H1 (cell line): ENCODE data around the gene ARHGEF16. TPM values are rescaled to one million over a fixed set of nuclear protein-coding genes. Genes with fewer than 3 reads are reported as not detected.

Experiments used
- CTCF ChIA-PET: fragments of 300-600 bp; sonication (Branson Sonifier 250); formaldehyde crosslinking; loops from one replicate; lab custom pipeline; 2021; ENCODE audit not compliant: partially characterized antibody; lab: Charles Lee
- POLR2A ChIA-PET: fragments of 300-600 bp; sonication (Branson Sonifier 250); formaldehyde crosslinking; loops from one replicate; lab custom pipeline; 2021; ENCODE audit warnings: inconsistent platforms; ENCODE audit not compliant: partially characterized antibody; lab: Charles Lee
- DNase-seq, 2 experiments: peaks; one replicate each; pipeline versions ENCODE4 v3.0.0 to v3.0.0-alpha.2; 2010 to 2022; ENCODE audit warnings: low spot score in 2 of 2, low read depth in 1 of 2, mixed read lengths in 1 of 2
- FAIRE-seq: peaks from 2 replicates; lab custom pipeline; 2011; peaks lifted over from hg19 to GRCh38; lab: Jason Lieb, UNC
- H2AFZ ChIP-seq: 2 replicates; pipeline ENCODE4 v1.8.1; 2012; ENCODE audit warnings: low read length, inconsistent platforms
- H2AK5ac ChIP-seq: 2 replicates; pipeline ENCODE4 v1.6.1; 2013; ENCODE audit warnings: low read depth, low read length
- H2BK120ac ChIP-seq: replicated peaks from 2 replicates; pipeline ENCODE3; 2013; ENCODE audit warnings: low read depth, low read length, inconsistent platforms
- H2BK12ac ChIP-seq: 2 replicates; pipeline ENCODE4 v1.6.1; 2013; ENCODE audit warnings: low read depth, low read length
- H2BK15ac ChIP-seq: 2 replicates; pipeline ENCODE4 v1.6.1; 2013; ENCODE audit warnings: low read length
- H2BK20ac ChIP-seq: 2 replicates; pipeline ENCODE4 v1.6.1; 2013; ENCODE audit warnings: low read length
- H2BK5ac ChIP-seq: 2 replicates; pipeline ENCODE4 v1.6.1; 2013; ENCODE audit warnings: low read depth, low read length
- H3K14ac ChIP-seq: 2 replicates; pipeline ENCODE4 v1.6.1; 2013; ENCODE audit warnings: inconsistent platforms; ENCODE audit not compliant: insufficient read length
- H3K18ac ChIP-seq: 2 replicates; pipeline ENCODE4 v1.6.1; 2013; ENCODE audit warnings: low read length; ENCODE audit errors: extremely low read depth
- H3K23ac ChIP-seq: 2 replicates; pipeline ENCODE4 v1.6.1; 2013; ENCODE audit warnings: inconsistent platforms; ENCODE audit not compliant: insufficient read length
- H3K23me2 ChIP-seq: 2 replicates; pipeline ENCODE4 v1.6.1; 2013; ENCODE audit warnings: low read depth, low read length
- H3K27ac ChIP-seq: 2 replicates; pipeline ENCODE4 v1.6.1; 2011; ENCODE audit warnings: low read depth, low read length, inconsistent platforms
- H3K27me3 ChIP-seq, 4 experiments: replicated peaks in 1 of 4; 1 replicate in 1 of 4; 2 replicates in 3 of 4; pipeline versions ENCODE4 v1.6.1 to v1.8.1; 2011 to 2013; ENCODE audit warnings: low read length in 3 of 4, mild to moderate bottlenecking in 3 of 4, inconsistent platforms in 2 of 4, mixed read lengths in 2 of 4, moderate library complexity in 1 of 4; ENCODE audit not compliant: control insufficient read depth in 3 of 4, insufficient read depth in 3 of 4; ENCODE audit errors: extremely low read depth in 1 of 4
- H3K36me3 ChIP-seq, 4 experiments: 2 replicates each; pipeline versions ENCODE4 v1.6.1 to v1.8.1; 2011 to 2013; ENCODE audit warnings: mild to moderate bottlenecking in 4 of 4, low read length in 3 of 4, moderate library complexity in 2 of 4, control low read depth in 1 of 4, inconsistent platforms in 1 of 4; ENCODE audit not compliant: insufficient read depth in 4 of 4, control insufficient read depth in 2 of 4
- H3K4ac ChIP-seq: replicated peaks from 2 replicates; pipeline ENCODE3; 2013; ENCODE audit warnings: low read length, low read depth, mixed read lengths, inconsistent platforms; ENCODE audit not compliant: insufficient read length
- H3K4me1 ChIP-seq, 4 experiments: replicated peaks in 1 of 4; 1 replicate in 1 of 4; 2 replicates in 3 of 4; pipeline versions ENCODE4 v1.6.1 to v1.8.1; 2011 to 2013; ENCODE audit warnings: low read length in 3 of 4, inconsistent platforms in 2 of 4, mixed read lengths in 1 of 4; ENCODE audit not compliant: insufficient read depth in 4 of 4, control insufficient read depth in 3 of 4
- H3K4me2 ChIP-seq, 2 experiments: 2 replicates each; pipeline versions ENCODE4 v1.6.1 to v1.8.1; 2011 to 2013; ENCODE audit warnings: low read depth in 2 of 2, low read length in 2 of 2, control low read depth in 1 of 2, inconsistent platforms in 1 of 2, mild to moderate bottlenecking in 1 of 2; ENCODE audit not compliant: insufficient read depth in 1 of 2
- H3K4me3 ChIP-seq, 4 experiments: fragments of 200-600, 300-600 bp in 1 of 4; sonication (generic), shearing (Covaris generic), sonication (Bioruptor Twin) in 1 of 4; 2 replicates each; pipeline versions ENCODE4 v1.5.1 to v1.8.1; 2011 to 2016; ENCODE audit warnings: low read length in 4 of 4, low read depth in 3 of 4, control low read depth in 2 of 4, inconsistent platforms in 2 of 4, mild to moderate bottlenecking in 2 of 4, mixed read lengths in 1 of 4, moderate library complexity in 1 of 4; ENCODE audit not compliant: insufficient read depth in 2 of 4; ENCODE audit errors: extremely low read depth in 1 of 4
- H3K56ac ChIP-seq: replicated peaks from 2 replicates; pipeline ENCODE3; 2013; ENCODE audit warnings: low read depth, mild to moderate bottlenecking, mixed read lengths, low read length, inconsistent platforms; ENCODE audit not compliant: insufficient read length
- H3K79me1 ChIP-seq: 2 replicates; pipeline ENCODE4 v1.6.1; 2013; ENCODE audit warnings: low read depth, low read length, control low read depth
- H3K79me2 ChIP-seq, 2 experiments: 2 replicates each; pipeline versions ENCODE4 v1.6.1 to v1.8.1; 2012 to 2013; ENCODE audit warnings: low read length in 2 of 2, mild to moderate bottlenecking in 2 of 2, inconsistent platforms in 1 of 2; ENCODE audit not compliant: insufficient read depth in 2 of 2, control insufficient read depth in 1 of 2
- H3K9ac ChIP-seq, 4 experiments: replicated peaks in 1 of 4; 1 replicate in 1 of 4; 2 replicates in 3 of 4; pipeline versions ENCODE4 v1.6.1 to v1.8.1; 2011 to 2013; ENCODE audit warnings: low read depth in 3 of 4, low read length in 3 of 4, control low read depth in 2 of 4, mild to moderate bottlenecking in 2 of 4, moderate library complexity in 2 of 4, inconsistent platforms in 1 of 4; ENCODE audit errors: extremely low read depth in 1 of 4
- H3K9me3 ChIP-seq, 2 experiments: 2 replicates each; pipeline versions ENCODE4 v1.6.1 to v1.8.1; 2012 to 2013; ENCODE audit warnings: mild to moderate bottlenecking in 2 of 2, moderate library complexity in 2 of 2, control low read depth in 1 of 2, inconsistent platforms in 1 of 2, low read depth in 1 of 2, low read length in 1 of 2, mixed read lengths in 1 of 2; ENCODE audit not compliant: insufficient read depth in 2 of 2
- H4K20me1 ChIP-seq, 2 experiments: replicated peaks in 1 of 2; 2 replicates each; pipeline versions ENCODE3 to v1.8.1; 2011 to 2013; ENCODE audit warnings: inconsistent platforms in 2 of 2, low read length in 2 of 2, mild to moderate bottlenecking in 1 of 2; ENCODE audit not compliant: insufficient read depth in 2 of 2, control insufficient read depth in 1 of 2
- H4K5ac ChIP-seq: 2 replicates; pipeline ENCODE4 v1.6.1; 2013; ENCODE audit warnings: low read length, low read depth, mixed read lengths, inconsistent platforms; ENCODE audit not compliant: insufficient read length
- H4K8ac ChIP-seq: 2 replicates; pipeline ENCODE4 v1.8.0; 2013; ENCODE audit warnings: mild to moderate bottlenecking, moderate library complexity, low read length, inconsistent platforms; ENCODE audit not compliant: insufficient read depth; ENCODE audit errors: extremely low read depth
- H4K91ac ChIP-seq: replicated peaks from 2 replicates; pipeline ENCODE3; 2013; ENCODE audit warnings: low read length, mixed read lengths, inconsistent platforms; ENCODE audit not compliant: insufficient read length
- BACH1 ChIP-seq: IDR thresholded peaks from 2 replicates; pipeline ENCODE4 v1.6.1; 2012; ENCODE audit warnings: low read length, improper control_type of control experiment
- CHD2 ChIP-seq: IDR thresholded peaks from 2 replicates; pipeline ENCODE4 v1.6.1; 2012; ENCODE audit warnings: low read length, improper control_type of control experiment
- CTBP2 ChIP-seq: IDR thresholded peaks from 2 replicates; pipeline ENCODE4 v1.7.0; 2011; ENCODE audit warnings: borderline replicate concordance, mild to moderate bottlenecking, moderate library complexity, mixed read lengths, low read length; ENCODE audit not compliant: insufficient read depth, insufficient read length
- EP300 ChIP-seq, 2 experiments: IDR thresholded peaks; 1 replicate in 1 of 2; 2 replicates in 1 of 2; pipeline ENCODE4 v1.6.1; 2011 to 2012; ENCODE audit warnings: low read depth in 2 of 2, low read length in 2 of 2, mild to moderate bottlenecking in 2 of 2, borderline replicate concordance in 1 of 2, inconsistent platforms in 1 of 2, moderate library complexity in 1 of 2
- HDAC2 ChIP-seq, 2 experiments: fragments of 300-600 bp in 1 of 2; sonication (generic) in 1 of 2; IDR thresholded peaks; 2 replicates each; pipeline ENCODE4 v1.6.1; 2011 to 2012; ENCODE audit warnings: low read depth in 2 of 2, low read length in 2 of 2, mild to moderate bottlenecking in 2 of 2, moderate library complexity in 2 of 2, borderline replicate concordance in 1 of 2, inconsistent platforms in 1 of 2
- HDAC6 ChIP-seq: IDR thresholded peaks from one replicate; pipeline ENCODE4 v1.7.1; 2012; ENCODE audit warnings: low read depth, mild to moderate bottlenecking, inconsistent platforms, low read length, moderate library complexity
- JUND ChIP-seq: IDR thresholded peaks from 2 replicates; pipeline ENCODE4 v1.6.1; 2011; ENCODE audit warnings: mild to moderate bottlenecking, improper control_type of control experiment, low read length
- KDM1A ChIP-seq: fragments of 200-600, 300-600 bp; sonication (generic); IDR thresholded peaks from 2 replicates; pipeline ENCODE4 v1.7.1; 2016; ENCODE audit warnings: mild to moderate bottlenecking, low read length, borderline replicate concordance
- MAFK ChIP-seq: IDR thresholded peaks from 2 replicates; pipeline ENCODE4 v1.6.1; 2012; ENCODE audit warnings: low read depth, mild to moderate bottlenecking, improper control_type of control experiment, low read length
- NRF1 ChIP-seq: IDR thresholded peaks from 2 replicates; pipeline ENCODE4 v1.6.1; 2011; ENCODE audit warnings: mild to moderate bottlenecking, low read depth, low read length, improper control_type of control experiment
- RNF2 ChIP-seq: fragments of 200-900, 300-1000 bp; sonication (generic); IDR thresholded peaks from 2 replicates; pipeline ENCODE4 v1.7.1; 2016; ENCODE audit warnings: borderline replicate concordance, low read depth, mild to moderate bottlenecking, antibody characterized with exemption, low read length; ENCODE audit not compliant: poor library complexity, severe bottlenecking; ENCODE audit errors: missing control alignments
- WGBS, 2 experiments: shearing (Covaris generic) in 1 of 2; methylation state at CpG; one replicate each; pipeline versions ENCODE4 v1.1.6 to v1.1.7; 2013 to 2015; ENCODE audit warnings: low lambda C conversion rate in 2 of 2, mixed read lengths in 2 of 2, inconsistent platforms in 1 of 2, low coverage in 1 of 2, missing lambda C conversion rate in 1 of 2; ENCODE audit not compliant: insufficient replicate concordance in 2 of 2, insufficient coverage in 1 of 2, insufficient read length in 1 of 2; ENCODE audit errors: extremely low coverage in 1 of 2, missing lambda C conversion rate in 1 of 2; 5-methylcytosine and 5-hydroxymethylcytosine counted together
- polyA plus RNA-seq, 7 experiments: library from polyadenylated mRNA; depleted of rRNA in 3 of 7; stranded (reverse) in 5 of 7; unstranded in 2 of 7; fragments of >200 nt in 5 of 7; fragments of 200-250 nt in 2 of 7; gene quantifications; 1 replicate in 5 of 7; 2 replicates in 1 of 7; 4 replicates in 1 of 7; pipeline versions ENCODE4 v1.2.1 to v1.2.3, GENCODE V29; 2011 to 2013; ENCODE audit warnings: missing spikeins in 2 of 7, mixed read lengths in 2 of 7
- total RNA-seq: library from RNA; stranded (reverse); fragmentation: NEBNext Ultra II Directional; extraction: Animal tissue kit (Norgen Biotek cat#: 25700); gene quantifications from 2 replicates; pipeline ENCODE4 v1.2.1, GENCODE V29; 2021

Gene ARHGEF16
- total and polyA plus RNA-seq, 2 of the 8 experiments (the other 6 are each of a cell fraction or from before 2014, with no cell fraction given): 18.3 to 20.7 TPM

DNA sequence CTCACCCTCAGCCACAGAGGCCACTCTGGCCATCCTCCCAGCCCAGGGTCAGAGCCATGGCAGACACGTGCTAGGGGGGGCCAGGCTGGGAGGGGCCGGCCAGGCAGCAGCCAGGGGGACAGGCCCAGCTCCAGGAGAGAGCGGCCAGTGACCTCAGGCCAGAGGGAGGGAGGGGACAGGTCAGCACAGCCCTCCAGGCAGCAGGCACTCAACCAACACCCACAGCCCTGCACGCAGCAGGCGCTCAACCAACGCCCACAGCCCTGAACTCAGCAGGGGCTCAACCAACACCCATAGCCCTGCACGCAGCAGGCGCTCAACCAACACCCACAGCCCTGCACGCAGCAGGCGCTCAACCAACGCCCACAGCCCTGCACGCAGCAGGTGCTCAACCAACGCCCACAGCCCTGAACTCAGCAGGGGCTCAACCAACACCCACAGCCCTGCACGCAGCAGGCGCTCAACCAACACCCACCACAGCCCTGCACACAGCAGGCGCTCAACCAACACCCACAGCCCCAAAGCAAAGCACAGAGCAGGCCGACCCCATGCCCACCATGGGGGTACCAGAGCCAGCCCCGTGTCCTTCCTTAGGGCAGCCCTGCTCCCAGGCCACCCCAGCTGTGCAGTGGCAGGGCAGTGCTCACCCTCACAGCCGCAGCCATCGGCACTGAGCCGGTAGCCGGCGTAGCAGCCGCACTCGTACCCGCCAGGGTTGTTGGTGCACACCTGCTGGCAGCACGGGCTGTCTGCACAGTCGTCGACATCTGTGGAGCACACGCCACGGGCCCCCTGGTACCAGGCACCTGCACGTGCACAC lies 55.9 kb downstream of the ARHGEF16 start:
- Histone ChIP-seq H3K18ac (no peak overlapping the region), H2BK5ac (no peak overlapping the region), H4K8ac (no peak overlapping the region), H3K4me3 (no peak overlapping the region), H2BK20ac (no peak overlapping the region), H3K36me3 (no peaks in the 10 kb centered on the region), H3K14ac (no peak overlapping the region), H3K9ac (no peak overlapping the region), H4K20me1 (peaks cover 0 to 10% of the 10 kb centered on the region in 2 experiments), H3K79me2 (no peaks in the 10 kb centered on the region), H3K9me3 (no peaks in the 10 kb centered on the region), H2BK120ac (no peak overlapping the region), H2AK5ac (no peak overlapping the region), H3K27ac (no peak overlapping the region), H3K79me1 (no peaks in the 10 kb centered on the region), H3K4me2 (no peak overlapping the region), H3K23ac (no peak overlapping the region), H4K5ac (no peak overlapping the region), H3K27me3 (no peaks in the 10 kb centered on the region), H2BK15ac (no peak overlapping the region), H2AFZ (no peak overlapping the region), H3K56ac (no peak overlapping the region), H2BK12ac (0 out of 2 replicates have a peak overlapping the region, but pooled peaks have one; percentile 17), H3K4ac (no peak overlapping the region), H4K91ac (no peak overlapping the region), H3K4me1 (no peaks in the 10 kb centered on the region), H3K23me2 (no peaks in the 10 kb centered on the region)
- WGBS, 2 experiments: 90% methylated on average over 26 of the region's 32 CpGs; no CpG with 5 or more reads in 1 of the 2 experiments
- no peak for DNase-seq
- CTCF ChIA-PET: interaction anchor here (1.0 to 1.2 kb wide), 2 partner anchors 8 to 25 kb away, joined by 3 read pairs; no protein-coding TSS in a partner anchor
- no peak for FAIRE-seq
- POLR2A ChIA-PET: no interaction called here
- TF ChIP-seq MAFK (no peak), HDAC6 (no peak), BACH1 (no peak), CTBP2 (no peak), NRF1 (no peak), KDM1A (no peak), HDAC2 (IDR thresholded peaks at IDR 0.05; ENCODE audit: borderline replicate concordance in 1 of 2, low read depth in 2 of 2, low read length in 2 of 2) (no peak), EP300 (IDR thresholded peaks at IDR 0.05; ENCODE audit: borderline replicate concordance in 1 of 2, low read depth in 2 of 2, low read length in 2 of 2) (no peak), JUND (no peak), RNF2 (no peak), CHD2 (no peak)
